Muscle layer of colon (tissue), 2 donors: ENCODE results near the gene SNRNP200.

Source experiments
- H3K27ac ChIP-seq: one replicate; pipeline ENCODE4 v1.7.0; 2013; ENCODE audit warnings: low read depth, mild to moderate bottlenecking, low read length, moderate library complexity
- H3K27me3 ChIP-seq, 2 donors: one replicate each; pipeline ENCODE4 v1.7.0; 2013; ENCODE audit warnings: low read length in 2 of 2, mild to moderate bottlenecking in 2 of 2; ENCODE audit not compliant: insufficient read depth in 2 of 2, control insufficient read depth in 1 of 2
- H3K36me3 ChIP-seq: one replicate; pipeline ENCODE4 v1.7.0; 2013; ENCODE audit warnings: mild to moderate bottlenecking, low read length; ENCODE audit not compliant: insufficient read depth
- H3K4me1 ChIP-seq: one replicate; pipeline ENCODE4 v1.7.0; 2013; ENCODE audit warnings: mild to moderate bottlenecking, low read length; ENCODE audit not compliant: insufficient read depth
- H3K4me3 ChIP-seq, 2 donors: one replicate each; pipeline ENCODE4 v1.7.0; 2013; ENCODE audit warnings: low read length in 2 of 2, low read depth in 1 of 2, mild to moderate bottlenecking in 1 of 2, moderate library complexity in 1 of 2
- H3K9ac ChIP-seq: one replicate; pipeline ENCODE4 v1.7.0; 2013; ENCODE audit warnings: low read length
- H3K9me3 ChIP-seq: one replicate; pipeline ENCODE4 v1.7.0; 2013; ENCODE audit warnings: mild to moderate bottlenecking, low read length
- donor health status: abdominal sarcoma.
- donor health status: Adenocarcinoma of cecum.

SNRNP200 gene

GRCh38 chr2:96336873-96337272, 31.5 kb upstream of the SNRNP200 start:
- no peak overlapping the region for H3K27ac ChIP-seq
- H3K4me3 ChIP-seq: no peak overlapping the region
- no peaks in the 10 kb centered on the region for H3K36me3 ChIP-seq
- no peaks in the 10 kb centered on the region for H3K9me3 ChIP-seq
- peaks cover 6% of the 10 kb centered on the region for H3K4me1 ChIP-seq
- H3K27me3 ChIP-seq: no peaks in the 10 kb centered on the region
- no peak overlapping the region for H3K9ac ChIP-seq

DNA sequence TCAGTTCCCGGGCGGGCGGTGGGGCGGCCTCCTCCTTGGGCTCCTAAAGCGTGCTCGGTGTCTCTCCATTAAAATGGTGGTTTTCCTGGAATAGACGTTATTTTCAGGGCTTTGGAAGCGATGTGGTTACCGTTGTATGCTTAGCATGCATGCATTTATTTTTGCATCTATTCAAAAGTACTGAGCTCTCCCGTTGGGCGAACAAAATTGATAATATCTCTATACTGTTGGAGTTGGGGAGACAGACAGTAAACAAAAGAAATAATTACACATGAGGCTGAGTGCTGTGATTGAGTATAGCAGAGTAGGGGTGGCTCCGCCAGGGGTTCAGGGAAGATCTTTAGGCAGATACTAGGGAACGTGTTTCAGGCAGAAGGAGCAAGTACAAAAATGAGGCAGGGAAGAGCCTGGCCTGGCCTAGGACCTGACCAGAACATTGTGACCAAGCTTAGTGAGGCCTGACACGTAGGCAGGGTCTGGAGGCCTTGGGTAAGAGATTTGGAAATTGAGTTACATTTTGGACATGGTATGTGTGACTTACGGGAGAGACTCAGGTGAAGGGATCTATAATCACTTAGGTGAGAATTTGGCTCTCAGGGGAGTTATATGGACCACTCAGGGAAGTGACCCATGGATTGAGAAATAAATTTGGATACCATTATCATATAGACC, 30.9 kb upstream of the SNRNP200 start:
- H3K27ac ChIP-seq: no peak overlapping the region
- no peak overlapping the region for H3K9ac ChIP-seq

GRCh38 chr2:96333708-96334107, 28.4 kb upstream of the SNRNP200 start:
- no peak overlapping the region for H3K9ac ChIP-seq
- H3K4me3 ChIP-seq: no peak overlapping the region
- no peaks in the 10 kb centered on the region for H3K27me3 ChIP-seq
- H3K4me1 ChIP-seq: peaks cover 6% of the 10 kb centered on the region
- no peaks in the 10 kb centered on the region for H3K9me3 ChIP-seq
- no peak overlapping the region for H3K27ac ChIP-seq
- H3K36me3 ChIP-seq: no peaks in the 10 kb centered on the region

More for the DNA sequence above, 30.9 kb upstream of the SNRNP200 start:
- H3K4me3 ChIP-seq: peak overlapping the region; percentile 58 to 75
- no peaks in the 10 kb centered on the region for H3K27me3 ChIP-seq
- H3K36me3 ChIP-seq: no peaks in the 10 kb centered on the region
- H3K4me1 ChIP-seq: peaks cover 6% of the 10 kb centered on the region
- H3K9me3 ChIP-seq: no peaks in the 10 kb centered on the region

DNA sequence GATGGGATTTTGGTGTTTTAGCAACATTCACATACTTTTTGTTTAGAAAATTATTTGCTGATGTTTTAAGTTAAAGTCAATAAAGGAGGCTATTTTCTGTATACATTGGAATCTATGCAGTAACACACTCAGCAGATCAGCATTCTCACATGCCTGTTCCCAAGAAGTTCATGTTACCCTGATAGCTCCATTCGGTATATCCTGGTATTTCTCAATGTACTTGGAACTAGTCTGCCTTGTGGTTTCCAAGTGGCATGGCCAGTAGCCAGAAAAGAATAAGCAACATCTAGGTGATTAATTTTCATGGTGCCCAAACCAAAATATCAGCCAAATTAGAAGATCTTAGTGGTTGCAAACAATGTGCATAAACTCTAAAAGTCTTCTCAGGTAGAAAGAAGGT, 25.1 kb upstream of the SNRNP200 start:
- H3K4me1 ChIP-seq: peaks cover 6% of the 10 kb centered on the region
- no peaks in the 10 kb centered on the region for H3K36me3 ChIP-seq
- peaks cover 5 to 9% of the 10 kb centered on the region in 2 donors for H3K27me3 ChIP-seq
- H3K9ac ChIP-seq: no peak overlapping the region
- no peaks in the 10 kb centered on the region for H3K9me3 ChIP-seq
- H3K27ac ChIP-seq: no peak overlapping the region
- H3K4me3 ChIP-seq: no peak overlapping the region

DNA sequence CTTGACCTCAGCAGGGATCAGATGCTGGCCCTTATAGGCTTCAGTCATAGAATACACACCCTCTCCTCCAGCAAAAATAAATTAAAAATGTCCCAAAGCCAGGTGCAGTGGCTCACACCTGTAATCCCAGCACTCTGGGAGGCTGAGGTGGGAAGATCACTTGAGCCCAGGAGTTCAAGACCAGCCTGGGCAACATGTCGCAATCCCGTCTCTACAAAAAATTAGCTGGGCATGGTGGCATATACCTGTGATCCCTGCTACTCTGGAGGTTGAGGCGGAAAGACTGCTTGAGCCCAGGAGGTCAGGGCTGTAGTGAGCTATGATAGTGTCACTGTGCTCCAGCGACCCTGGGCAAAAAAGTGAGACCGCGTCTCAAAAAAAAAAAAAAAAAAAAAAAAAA, 24.5 kb upstream of the SNRNP200 start:
- no peak overlapping the region for H3K4me3 ChIP-seq
- peaks cover 9 to 14% of the 10 kb centered on the region in 2 donors for H3K27me3 ChIP-seq
- H3K4me1 ChIP-seq: peaks cover 4% of the 10 kb centered on the region
- H3K36me3 ChIP-seq: no peaks in the 10 kb centered on the region
- no peak overlapping the region for H3K9ac ChIP-seq
- no peak overlapping the region for H3K27ac ChIP-seq
- H3K9me3 ChIP-seq: no peaks in the 10 kb centered on the region

- no peak overlapping the region for H3K9ac ChIP-seq
- peaks cover 13 to 18% of the 10 kb centered on the region in 2 donors for H3K27me3 ChIP-seq
- H3K4me3 ChIP-seq: no peak overlapping the region
- no peaks in the 10 kb centered on the region for H3K9me3 ChIP-seq
- no peaks in the 10 kb centered on the region for H3K4me1 ChIP-seq
- no peak overlapping the region for H3K27ac ChIP-seq
- H3K36me3 ChIP-seq: no peaks in the 10 kb centered on the region
Observed at GRCh38 chr2:96329456-96329855, 24.1 kb upstream of the SNRNP200 start.

DNA sequence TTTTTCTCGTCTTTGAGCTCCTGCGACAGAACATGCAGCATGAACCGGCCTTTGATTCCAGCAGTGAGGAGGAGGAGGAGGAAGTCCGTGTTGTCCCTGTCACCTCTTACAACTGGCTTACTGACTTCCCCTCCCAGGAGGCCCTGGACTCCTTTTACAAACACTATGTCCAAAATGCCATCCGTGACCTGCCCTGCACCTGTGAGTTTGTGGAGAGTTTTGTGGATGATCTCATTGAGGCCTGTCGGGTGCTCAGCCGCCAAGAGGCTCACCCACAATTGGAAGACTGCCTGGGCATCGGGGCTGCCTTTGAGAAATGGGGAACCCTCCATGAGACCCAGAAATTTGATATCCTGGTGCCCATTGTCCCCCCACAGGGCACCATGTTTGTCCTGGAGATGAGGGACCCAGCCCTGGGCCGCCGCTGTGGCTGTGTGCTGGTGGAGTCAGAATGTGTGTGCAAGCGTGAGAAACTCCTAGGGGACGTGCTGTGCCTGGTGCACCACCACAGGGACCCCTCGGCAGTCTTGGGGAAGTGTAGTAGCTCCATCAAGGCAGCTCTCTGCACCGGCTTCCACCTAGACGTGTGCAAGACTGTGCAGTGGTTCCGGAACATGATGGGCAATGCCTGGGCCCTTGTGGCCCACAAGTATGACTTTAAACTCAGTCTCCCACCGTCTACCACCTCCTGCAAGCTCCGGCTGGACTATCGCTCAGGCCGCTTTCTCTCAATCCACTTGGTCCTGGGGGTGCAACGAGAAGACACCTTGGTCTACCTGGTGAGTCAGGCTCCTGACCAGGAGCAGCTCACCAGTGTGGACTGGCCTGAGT, 21.9 kb upstream of the SNRNP200 start:
- peaks cover 29 to 40% of the 10 kb centered on the region in 2 donors for H3K27me3 ChIP-seq
- no peak overlapping the region for H3K27ac ChIP-seq
- peaks cover under 1% of the 10 kb centered on the region for H3K4me1 ChIP-seq
- H3K9ac ChIP-seq: no peak overlapping the region
- no peaks in the 10 kb centered on the region for H3K36me3 ChIP-seq
- H3K4me3 ChIP-seq: no peak overlapping the region
- H3K9me3 ChIP-seq: no peaks in the 10 kb centered on the region

DNA sequence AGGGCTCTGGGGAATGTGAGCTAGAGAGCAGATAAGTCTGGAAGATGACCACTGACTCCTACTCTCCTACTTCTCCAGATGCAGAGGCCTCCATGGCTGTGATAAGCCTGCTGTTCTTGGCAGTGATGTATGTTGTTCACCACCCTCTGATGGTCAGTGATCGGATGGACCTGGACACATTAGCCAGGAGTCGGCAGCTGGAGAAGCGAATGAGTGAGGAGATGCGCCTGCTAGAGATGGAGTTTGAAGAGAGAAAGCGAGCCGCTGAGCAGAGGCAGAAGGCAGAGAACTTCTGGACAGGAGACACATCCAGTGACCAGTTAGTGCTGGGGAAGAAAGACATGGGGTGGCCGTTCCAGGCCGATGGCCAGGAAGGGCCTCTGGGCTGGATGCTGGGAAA, 21.2 kb upstream of the SNRNP200 start:
- Histone ChIP-seq H3K4me3 (no peak overlapping the region), H3K9ac (no peak overlapping the region), H3K27me3 (peaks cover 29 to 47% of the 10 kb centered on the region in 2 donors), H3K4me1 (peaks cover 4% of the 10 kb centered on the region), H3K27ac (no peak overlapping the region), H3K9me3 (no peaks in the 10 kb centered on the region), H3K36me3 (no peaks in the 10 kb centered on the region)

- Histone ChIP-seq H3K9ac (no peak overlapping the region), H3K4me3 (peak overlapping the region in 1 of 2 donors; percentile 49), H3K27ac (no peak overlapping the region)
Observed at GRCh38 chr2:96325884-96326255, 20.5 kb upstream of the SNRNP200 start.

GRCh38 chr2:96325041-96325883, 19.9 kb upstream of the SNRNP200 start, which contains the start of gene ITPRIPL1:
TSS of gene ITPRIPL1 (plus strand) at chr2:96325317. CDS start at chr2:96325840, 523 bp downstream.
- H3K36me3 ChIP-seq: no peaks in the 10 kb centered on the region
- peaks cover 9% of the 10 kb centered on the region for H3K4me1 ChIP-seq
- no peak within 1 kb of the TSS for H3K27ac ChIP-seq
- H3K9me3 ChIP-seq: no peaks in the 10 kb centered on the region
- peak within 1 kb of the TSS; percentile 33 to 49 for H3K4me3 ChIP-seq
- peaks cover 38 to 58% of the 10 kb centered on the region in 2 donors for H3K27me3 ChIP-seq
- H3K9ac ChIP-seq: no peak within 1 kb of the TSS

More at GRCh38 chr2:96325884-96326255, 20.5 kb upstream of the SNRNP200 start:
- H3K9me3 ChIP-seq: no peaks in the 10 kb centered on the region
- peaks cover 7% of the 10 kb centered on the region for H3K4me1 ChIP-seq
- H3K36me3 ChIP-seq: no peaks in the 10 kb centered on the region
- H3K27me3 ChIP-seq: peaks cover 33 to 52% of the 10 kb centered on the region in 2 donors

- Histone ChIP-seq H3K9me3 (no peaks in the 10 kb centered on the region), H3K9ac (no peak overlapping the region), H3K27me3 (peaks cover 38 to 63% of the 10 kb centered on the region in 2 donors), H3K27ac (no peak overlapping the region), H3K4me1 (peaks cover 9% of the 10 kb centered on the region), H3K4me3 (peak overlapping the region; percentile 33 to 49), H3K36me3 (no peaks in the 10 kb centered on the region)
Observed at GRCh38 chr2:96324721-96325040, 19.3 kb upstream of the SNRNP200 start.
